ENCODE measurements around the gene HLA-DMA. TPM values are rescaled to one million over a fixed set of nuclear protein-coding genes. Genes with fewer than 3 reads are reported as not detected.
A peak's percentile ranks its signal among the peaks of the same experiment; 100 is the strongest.

HLA-DMA gene
- total RNA-seq, 1 donor from 2014 or later: 283 TPM

DNA sequence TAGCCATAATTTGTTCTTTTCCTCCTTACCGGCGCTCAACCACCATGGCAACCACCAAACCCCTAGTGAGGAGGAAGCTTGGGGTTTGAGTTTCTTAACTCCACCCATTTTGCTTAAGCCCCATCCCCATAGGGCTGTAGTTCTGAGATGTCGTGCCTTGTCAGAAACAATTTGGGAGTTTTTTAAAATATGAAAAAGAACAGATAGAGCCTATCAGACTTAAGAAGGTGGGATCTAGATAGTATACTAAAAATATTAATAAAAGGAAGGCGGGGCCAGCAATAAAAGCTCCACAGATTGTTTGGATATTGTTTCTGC, 21.1 kb upstream of the HLA-DMA start:
- TF ChIP-seq, protein P1, sequence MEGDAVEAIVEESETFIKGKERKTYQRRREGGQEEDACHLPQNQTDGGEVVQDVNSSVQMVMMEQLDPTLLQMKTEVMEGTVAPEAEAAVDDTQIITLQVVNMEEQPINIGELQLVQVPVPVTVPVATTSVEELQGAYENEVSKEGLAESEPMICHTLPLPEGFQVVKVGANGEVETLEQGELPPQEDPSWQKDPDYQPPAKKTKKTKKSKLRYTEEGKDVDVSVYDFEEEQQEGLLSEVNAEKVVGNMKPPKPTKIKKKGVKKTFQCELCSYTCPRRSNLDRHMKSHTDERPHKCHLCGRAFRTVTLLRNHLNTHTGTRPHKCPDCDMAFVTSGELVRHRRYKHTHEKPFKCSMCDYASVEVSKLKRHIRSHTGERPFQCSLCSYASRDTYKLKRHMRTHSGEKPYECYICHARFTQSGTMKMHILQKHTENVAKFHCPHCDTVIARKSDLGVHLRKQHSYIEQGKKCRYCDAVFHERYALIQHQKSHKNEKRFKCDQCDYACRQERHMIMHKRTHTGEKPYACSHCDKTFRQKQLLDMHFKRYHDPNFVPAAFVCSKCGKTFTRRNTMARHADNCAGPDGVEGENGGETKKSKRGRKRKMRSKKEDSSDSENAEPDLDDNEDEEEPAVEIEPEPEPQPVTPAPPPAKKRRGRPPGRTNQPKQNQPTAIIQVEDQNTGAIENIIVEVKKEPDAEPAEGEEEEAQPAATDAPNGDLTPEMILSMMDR (IDR thresholded peaks at IDR 0.05): no peak
- H3K27me3 ChIP-seq (ENCODE audit: low read depth): no peaks in the 10 kb centered on the region
- intact Hi-C loops (cut with DNase I): no loop called here
- peaks cover 48% of the 10 kb centered on the region for H3K4me1 ChIP-seq
- ATAC-seq (no peak), DNase-seq (no peak)
- peaks cover 65% of the 10 kb centered on the region for H3K36me3 ChIP-seq
- H3K4me3 ChIP-seq: peak overlapping the region; percentile 96
- peak overlapping the region; percentile 76 for H3K27ac ChIP-seq
- no peaks in the 10 kb centered on the region for H3K9me3 ChIP-seq

DNA sequence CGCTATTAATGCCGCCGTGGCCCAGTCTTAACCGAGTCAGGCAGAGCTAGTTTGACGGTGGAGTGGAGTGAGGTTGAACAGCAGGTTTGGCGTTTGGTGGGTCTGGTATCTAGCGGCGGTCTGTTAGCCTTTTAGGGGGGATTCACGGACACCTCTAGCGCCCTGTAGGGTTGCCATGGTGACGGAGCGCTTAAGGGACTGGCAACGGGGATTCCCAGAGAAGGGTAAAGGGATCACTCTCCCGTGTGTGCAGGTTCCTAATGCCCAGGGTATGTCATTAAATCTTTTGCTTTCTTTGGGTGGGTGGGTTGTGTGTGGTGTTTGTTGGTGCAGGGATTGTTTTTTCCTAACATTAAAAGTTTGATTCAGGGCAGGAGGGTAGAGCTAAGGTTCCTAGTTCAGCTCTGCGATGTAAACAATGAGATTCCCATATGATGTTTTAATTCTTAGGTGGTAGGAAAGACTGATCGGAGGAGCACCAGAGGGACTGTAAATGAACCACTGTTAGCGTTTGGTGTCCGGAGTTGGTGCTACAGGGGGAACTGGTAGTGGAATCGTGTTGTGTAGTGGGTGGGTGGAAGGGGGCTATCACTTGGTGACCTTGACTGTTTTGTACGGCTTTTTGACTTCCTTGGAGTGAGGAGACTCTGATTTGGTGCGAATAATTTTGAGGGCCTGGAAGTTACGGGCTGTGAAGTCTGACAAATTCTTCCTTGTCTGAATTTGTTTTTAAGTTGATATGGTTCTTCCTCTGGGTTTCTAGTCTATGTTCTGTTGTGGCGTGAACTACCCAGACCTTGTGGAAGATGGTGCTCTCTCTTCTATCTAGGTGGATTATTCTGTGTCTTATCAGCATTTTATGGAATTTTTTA, 20.5 kb upstream of the HLA-DMA start:
- ATAC-seq (no peak), DNase-seq (no peak)
- H3K4me1 ChIP-seq: peaks cover 42% of the 10 kb centered on the region
- TF ChIP-seq, protein P1 (IDR thresholded peaks at IDR 0.05): no peak
- H3K27me3 ChIP-seq (ENCODE audit: low read depth): no peaks in the 10 kb centered on the region
- no peaks in the 10 kb centered on the region for H3K9me3 ChIP-seq
- H3K4me3 ChIP-seq: peak overlapping the region; percentile 96
- H3K36me3 ChIP-seq: peaks cover 59% of the 10 kb centered on the region
- intact Hi-C loops (cut with DNase I): no loop called here
- H3K27ac ChIP-seq: peak overlapping the region; percentile 76

DNA sequence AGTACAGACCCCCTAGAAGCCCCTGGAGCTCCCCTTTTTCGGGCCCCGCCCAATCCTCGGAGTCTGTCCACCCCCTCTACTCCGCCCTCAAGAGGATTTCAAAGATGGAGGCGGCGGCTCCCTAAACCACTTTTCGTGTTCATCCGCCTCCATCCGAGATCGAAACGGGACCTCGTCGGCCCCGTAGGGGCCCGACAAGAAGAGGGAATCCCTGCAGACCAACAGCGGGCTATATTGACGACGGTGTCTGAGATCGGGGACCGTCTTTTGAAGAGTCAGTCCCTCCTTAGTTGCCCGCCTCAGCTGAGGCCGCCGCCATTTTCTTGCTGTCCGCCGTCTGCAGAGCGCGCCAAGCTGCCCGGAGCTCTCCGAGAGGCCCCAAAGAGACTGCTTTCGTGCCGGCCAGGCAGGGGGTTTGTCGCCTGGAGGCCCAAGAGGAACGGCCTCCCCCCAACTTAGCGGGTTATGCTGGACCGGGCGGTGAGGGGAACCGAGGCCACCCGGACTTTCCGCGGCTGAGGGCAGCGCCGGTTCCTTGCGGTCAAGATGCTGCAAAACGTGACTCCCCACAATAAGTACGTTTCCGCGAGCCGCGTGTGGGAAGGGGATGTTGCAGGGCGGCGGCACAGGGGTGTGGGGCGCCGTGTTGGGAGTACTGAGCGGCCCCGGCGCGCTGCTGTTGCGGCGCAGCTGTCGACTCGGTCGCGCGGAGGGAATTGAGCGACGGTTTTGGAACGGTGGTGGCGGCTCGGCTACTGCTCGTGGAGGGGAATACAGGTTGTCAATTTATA, 19.7 kb upstream of the HLA-DMA start:
- TF ChIP-seq, protein P1 (IDR thresholded peaks at IDR 0.05): no peak
- Histone ChIP-seq H3K4me1 (peaks cover 34% of the 10 kb centered on the region), H3K36me3 (peaks cover 51% of the 10 kb centered on the region), H3K27ac (peak overlapping the region; percentile 76), H3K4me3 (peak overlapping the region; percentile 96), H3K9me3 (no peaks in the 10 kb centered on the region), H3K27me3 (ENCODE audit: low read depth) (no peaks in the 10 kb centered on the region)
- peak in 1 of 2 donors; percentile 13 for ATAC-seq
- intact Hi-C loops (cut with DNase I): no loop called here
- DNase-seq: peak; percentile 73

DNA sequence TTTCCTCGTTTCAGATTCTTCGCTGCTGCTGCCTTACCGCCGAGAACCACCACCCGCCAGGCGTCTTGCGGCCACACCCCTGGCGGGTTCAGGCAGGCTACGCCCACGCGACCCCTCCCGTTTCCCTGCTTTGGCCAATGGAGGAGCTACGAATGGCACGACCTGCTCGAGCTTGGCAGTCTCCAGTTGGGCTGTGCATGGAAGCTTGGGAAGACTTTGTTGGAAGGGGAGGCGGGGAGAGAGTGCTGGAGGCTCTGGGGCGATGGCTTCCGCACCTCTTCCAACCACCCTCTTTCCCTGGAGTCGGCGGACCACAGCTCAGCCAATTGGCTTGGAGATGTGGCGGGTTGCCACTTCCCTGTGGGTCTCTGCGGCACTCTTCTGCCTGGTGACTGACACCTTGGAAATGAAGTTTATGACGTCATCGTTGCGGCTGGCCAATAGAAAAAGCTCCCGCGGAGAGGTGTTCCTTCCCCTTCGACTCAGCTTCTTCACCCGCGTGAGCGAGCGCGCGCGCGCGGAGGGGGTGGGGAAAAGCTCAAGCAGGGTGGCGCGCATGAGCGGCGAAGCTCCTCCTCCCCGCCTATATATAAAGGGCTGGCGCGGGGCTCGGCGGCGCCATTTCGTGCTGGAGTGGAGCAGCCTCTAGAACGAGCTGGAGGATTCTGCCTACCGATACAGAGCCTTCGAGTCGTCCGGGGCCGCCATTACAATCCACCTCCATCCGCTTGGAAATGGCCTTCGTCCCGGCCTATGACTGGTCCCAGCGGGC, 18.9 kb upstream of the HLA-DMA start:
- no peaks in the 10 kb centered on the region for H3K9me3 ChIP-seq
- TF ChIP-seq, protein P1 (IDR thresholded peaks at IDR 0.05): no peak
- H3K4me3 ChIP-seq: peak overlapping the region; percentile 96
- H3K27ac ChIP-seq: peak overlapping the region; percentile 98
- peaks cover 43% of the 10 kb centered on the region for H3K36me3 ChIP-seq
- H3K27me3 ChIP-seq (ENCODE audit: low read depth): no peaks in the 10 kb centered on the region
- ATAC-seq (peak; percentile 70 to 81), DNase-seq (peak; percentile 99)
- peaks cover 34% of the 10 kb centered on the region for H3K4me1 ChIP-seq
- intact Hi-C loops (cut with DNase I): no loop called here

DNA sequence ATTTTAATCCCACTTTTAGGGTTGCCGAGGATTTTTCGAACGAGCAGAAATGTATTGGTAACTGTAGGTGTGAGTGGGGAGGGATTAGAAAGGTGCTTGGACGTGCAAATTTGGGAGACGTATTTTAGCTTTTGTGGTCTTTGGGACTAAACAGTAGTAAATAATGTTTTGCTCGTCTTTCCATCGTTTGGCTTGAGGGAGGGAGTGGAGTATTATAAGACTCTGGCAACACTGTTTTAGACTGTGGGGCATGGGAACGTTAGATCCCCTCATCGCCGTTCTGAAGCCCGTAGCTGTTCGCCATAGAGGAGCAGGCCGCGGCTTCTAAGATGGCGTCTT, 18.3 kb upstream of the HLA-DMA start:
- DNase-seq (no peak), ATAC-seq (no peak)
- peaks cover 34% of the 10 kb centered on the region for H3K4me1 ChIP-seq
- H3K36me3 ChIP-seq: peaks cover 38% of the 10 kb centered on the region
- TF ChIP-seq, protein P1 (IDR thresholded peaks at IDR 0.05): no peak
- no peaks in the 10 kb centered on the region for H3K27me3 ChIP-seq (ENCODE audit: low read depth)
- no peaks in the 10 kb centered on the region for H3K9me3 ChIP-seq
- peak overlapping the region; percentile 96 for H3K4me3 ChIP-seq
- H3K27ac ChIP-seq: peak overlapping the region; percentile 98
- intact Hi-C loops (cut with DNase I): no loop called here

Measured in lower lobe of right lung (tissue), 2 donors.